DND-41 (cell line): ENCODE results near the gene CYP19A1.

Experiments used
- ATAC-seq: fragments of 200-7000 bp; cut with Tn5 transposase; 3 replicates; pipeline ENCODE4 v1.9.1; 2021; ENCODE audit warnings: low read depth; ENCODE audit not compliant: insufficient read depth
- DNase-seq: peaks from one replicate; pipeline ENCODE4 v3.0.0-alpha.2; 2020
- H2AFZ ChIP-seq: 2 replicates; pipeline ENCODE4 v1.6.0; 2012; ENCODE audit warnings: low read depth, low read length
- H3K27ac ChIP-seq: 2 replicates; pipeline ENCODE4 v1.5.1; 2012; ENCODE audit warnings: low read length, inconsistent platforms
- H3K27me3 ChIP-seq: fragments of 200-600 bp; sonication (generic); 2 replicates; pipeline ENCODE4 v1.6.0; 2012; ENCODE audit warnings: low read length, mild to moderate bottlenecking, inconsistent platforms; ENCODE audit not compliant: insufficient read depth, poor library complexity
- H3K36me3 ChIP-seq: 2 replicates; pipeline ENCODE4 v1.5.1; 2012; ENCODE audit warnings: low read length, inconsistent platforms; ENCODE audit not compliant: insufficient read depth
- H3K4me1 ChIP-seq: 2 replicates; pipeline ENCODE4 v1.5.1; 2012; ENCODE audit warnings: mild to moderate bottlenecking, low read length; ENCODE audit not compliant: insufficient read depth
- H3K4me2 ChIP-seq: 2 replicates; pipeline ENCODE4 v1.6.0; 2012; ENCODE audit warnings: mild to moderate bottlenecking, moderate library complexity, low read length, inconsistent platforms; ENCODE audit not compliant: insufficient read depth
- H3K4me3 ChIP-seq, 2 experiments: fragments of 200-600 bp in 1 of 2; shearing (Covaris generic) in 1 of 2; 2 replicates each; pipeline ENCODE4 v1.5.1; 2012 to 2016; ENCODE audit warnings: inconsistent platforms in 2 of 2, low read length in 2 of 2, mild to moderate bottlenecking in 2 of 2, low read depth in 1 of 2, moderate library complexity in 1 of 2
- H3K79me2 ChIP-seq: 2 replicates; pipeline ENCODE4 v1.6.0; 2012; ENCODE audit warnings: low read length, inconsistent platforms; ENCODE audit not compliant: insufficient read depth
- H3K9ac ChIP-seq: 2 replicates; pipeline ENCODE4 v1.6.0; 2012; ENCODE audit warnings: low read depth, mild to moderate bottlenecking, inconsistent platforms, low read length, moderate library complexity
- H3K9me3 ChIP-seq: 2 replicates; pipeline ENCODE4 v1.5.1; 2012; ENCODE audit warnings: low read length, moderate library complexity, mild to moderate bottlenecking, inconsistent platforms; ENCODE audit not compliant: insufficient read depth, severe bottlenecking
- H4K20me1 ChIP-seq: 2 replicates; pipeline ENCODE4 v1.6.0; 2012; ENCODE audit warnings: low read length; ENCODE audit not compliant: insufficient read depth
- EZH2 ChIP-seq: IDR thresholded peaks from 3 replicates; pipeline ENCODE4 v1.6.1; 2012; ENCODE audit warnings: borderline replicate concordance, low read depth, mild to moderate bottlenecking, moderate library complexity, low read length, inconsistent platforms; ENCODE audit not compliant: severe bottlenecking
- TF ChIP-seq, protein P1 (sequence below): IDR thresholded peaks from 2 replicates; pipeline ENCODE4 v1.5.1; 2012; ENCODE audit warnings: borderline replicate concordance, low read length, moderate library complexity, mild to moderate bottlenecking; ENCODE audit not compliant: poor library complexity, severe bottlenecking; ENCODE audit errors: extremely low read depth

The CYP19A1 gene

DNA sequence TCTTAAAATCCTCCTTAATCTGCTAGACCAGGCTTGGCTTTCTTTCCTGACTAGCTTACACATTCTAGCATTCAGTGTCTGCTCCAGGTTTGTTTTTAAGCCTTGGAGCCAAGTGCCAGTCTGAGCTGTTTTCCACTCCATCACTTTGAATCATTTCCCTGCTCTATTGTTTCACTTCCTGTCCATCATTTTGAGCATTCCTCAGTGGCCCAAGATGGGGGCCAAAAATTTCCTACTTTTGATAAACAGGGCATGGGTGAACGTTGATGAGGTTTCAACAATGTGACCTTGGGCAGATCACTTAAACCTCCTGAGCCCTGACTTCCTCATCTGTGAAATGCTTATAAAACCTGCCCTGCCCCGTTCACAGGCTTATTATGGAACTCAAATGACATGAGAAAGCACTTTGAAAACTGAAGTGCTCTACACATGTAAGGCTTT is 4.4 kb downstream of the CYP19A1 start:
- Histone ChIP-seq H3K36me3 (no peaks in the 10 kb centered on the region), H3K27ac (no peak overlapping the region), H3K4me1 (no peaks in the 10 kb centered on the region), H3K4me2 (no peak overlapping the region), H3K79me2 (no peaks in the 10 kb centered on the region), H3K4me3 (no peak overlapping the region), H2AFZ (no peak overlapping the region), H3K27me3 (peaks cover 2% of the 10 kb centered on the region), H3K9me3 (no peaks in the 10 kb centered on the region), H4K20me1 (no peaks in the 10 kb centered on the region), H3K9ac (no peak overlapping the region)
- TF ChIP-seq, protein P1, sequence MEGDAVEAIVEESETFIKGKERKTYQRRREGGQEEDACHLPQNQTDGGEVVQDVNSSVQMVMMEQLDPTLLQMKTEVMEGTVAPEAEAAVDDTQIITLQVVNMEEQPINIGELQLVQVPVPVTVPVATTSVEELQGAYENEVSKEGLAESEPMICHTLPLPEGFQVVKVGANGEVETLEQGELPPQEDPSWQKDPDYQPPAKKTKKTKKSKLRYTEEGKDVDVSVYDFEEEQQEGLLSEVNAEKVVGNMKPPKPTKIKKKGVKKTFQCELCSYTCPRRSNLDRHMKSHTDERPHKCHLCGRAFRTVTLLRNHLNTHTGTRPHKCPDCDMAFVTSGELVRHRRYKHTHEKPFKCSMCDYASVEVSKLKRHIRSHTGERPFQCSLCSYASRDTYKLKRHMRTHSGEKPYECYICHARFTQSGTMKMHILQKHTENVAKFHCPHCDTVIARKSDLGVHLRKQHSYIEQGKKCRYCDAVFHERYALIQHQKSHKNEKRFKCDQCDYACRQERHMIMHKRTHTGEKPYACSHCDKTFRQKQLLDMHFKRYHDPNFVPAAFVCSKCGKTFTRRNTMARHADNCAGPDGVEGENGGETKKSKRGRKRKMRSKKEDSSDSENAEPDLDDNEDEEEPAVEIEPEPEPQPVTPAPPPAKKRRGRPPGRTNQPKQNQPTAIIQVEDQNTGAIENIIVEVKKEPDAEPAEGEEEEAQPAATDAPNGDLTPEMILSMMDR, result no peak
- TF ChIP-seq EZH2, result no peak
- ATAC-seq (no peak), DNase-seq (no peak)

DNA sequence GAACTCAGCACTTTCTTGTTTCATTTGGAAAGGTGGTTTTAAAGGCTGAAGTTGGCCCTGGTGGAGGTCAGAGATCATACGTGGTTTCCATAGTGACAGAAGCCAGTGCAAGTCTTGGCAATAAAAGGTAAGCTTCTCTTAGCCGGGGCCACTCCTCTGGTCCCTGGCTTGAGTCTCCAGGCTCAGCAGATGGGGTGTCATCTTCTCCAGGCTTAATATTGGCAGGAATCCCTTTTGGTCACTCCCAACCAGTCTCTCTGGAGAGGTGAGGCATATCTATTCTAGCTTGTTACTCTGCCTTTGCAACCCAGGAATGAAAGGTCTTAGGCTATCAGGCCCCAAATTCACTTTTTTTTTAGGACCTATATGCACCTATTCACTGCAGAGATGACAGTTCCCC is 4.8 kb downstream of the CYP19A1 start:
- H3K27me3 ChIP-seq, result peaks cover 2% of the 10 kb centered on the region
- no peak overlapping the region for H3K9ac ChIP-seq
- no peaks in the 10 kb centered on the region for H3K79me2 ChIP-seq
- no peak for ATAC-seq
- H4K20me1 ChIP-seq, result no peaks in the 10 kb centered on the region
- H3K9me3 ChIP-seq, result no peaks in the 10 kb centered on the region
- no peak for DNase-seq
- no peaks in the 10 kb centered on the region for H3K4me1 ChIP-seq
- no peak overlapping the region for H3K27ac ChIP-seq
- H3K4me3 ChIP-seq, result no peak overlapping the region
- no peak overlapping the region for H3K4me2 ChIP-seq
- H3K36me3 ChIP-seq, result no peaks in the 10 kb centered on the region
- no peak overlapping the region for H2AFZ ChIP-seq
- TF ChIP-seq EZH2, result no peak
- TF ChIP-seq, protein P1, result no peak

- H3K27me3 ChIP-seq, result peaks cover 2% of the 10 kb centered on the region
- no peak for ATAC-seq
- H3K9me3 ChIP-seq, result no peaks in the 10 kb centered on the region
- no peak overlapping the region for H2AFZ ChIP-seq
- H4K20me1 ChIP-seq, result no peaks in the 10 kb centered on the region
- TF ChIP-seq, protein P1, result no peak
- no peak for TF ChIP-seq EZH2
- H3K4me3 ChIP-seq, result no peak overlapping the region
- H3K4me1 ChIP-seq, result no peaks in the 10 kb centered on the region
- no peak overlapping the region for H3K4me2 ChIP-seq
- H3K79me2 ChIP-seq, result no peaks in the 10 kb centered on the region
- no peak for DNase-seq
- H3K36me3 ChIP-seq, result no peaks in the 10 kb centered on the region
- H3K27ac ChIP-seq, result no peak overlapping the region
- H3K9ac ChIP-seq, result no peak overlapping the region
These were observed 5.9 kb downstream of the CYP19A1 start for GRCh38 chr15:51332206-51333147.
